ENCODE measurements around the gene WASHC2C. TPM values are rescaled to one million over a fixed set of nuclear protein-coding genes. Genes with fewer than 3 reads are reported as not detected.
"Not testable (repeated sequence)": the region's sequence is repeated elsewhere in the genome, so short reads cannot be mapped to it uniquely, and the experiment has no call there.

WASHC2C gene
- total RNA-seq, 2 experiments from 2014 or later: 39.4 to 42.9 TPM

DNA sequence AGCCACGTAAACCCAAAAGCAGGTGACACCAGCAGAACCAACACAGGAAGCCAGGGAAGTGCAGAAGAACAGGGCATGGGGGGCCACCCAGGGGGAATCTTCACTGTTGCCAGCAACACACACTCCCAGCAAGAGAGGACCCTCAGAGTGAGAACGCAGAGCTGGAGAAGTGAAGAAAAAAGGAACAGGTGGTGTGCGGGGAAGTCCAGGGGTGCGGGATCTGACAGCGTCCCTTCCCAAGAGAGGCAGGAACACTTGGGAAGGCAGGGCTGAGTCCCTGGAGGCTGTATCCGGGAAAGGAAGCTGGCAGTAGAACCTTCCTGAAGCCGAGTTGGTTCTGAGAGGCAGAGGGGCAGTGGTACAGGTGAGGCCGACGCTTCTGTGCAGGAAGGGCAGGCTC is 92.5 kb downstream of the WASHC2C start:
- Mint-ChIP-seq H3K27ac (no peak overlapping the region), H3K36me3 (ENCODE audit: low read depth) (no peaks in the 10 kb centered on the region), H3K9me3 (ENCODE audit: insufficient read depth) (no peaks in the 10 kb centered on the region), H3K4me3 (no peak overlapping the region), H3K27me3 (ENCODE audit: low read depth) (no peaks in the 10 kb centered on the region), H3K4me1 (ENCODE audit: low read depth) (peaks cover 5% of the 10 kb centered on the region)
- ATAC-seq: no peak
- ChIA-PET POLR2A (no interaction called here), CTCF (no interaction called here)
- no peak for DNase-seq

- H3K27ac Mint-ChIP-seq; H3K36me3 Mint-ChIP-seq (ENCODE audit: low read depth); ATAC-seq; CTCF ChIA-PET; DNase-seq; H3K4me3 Mint-ChIP-seq; H3K27me3 Mint-ChIP-seq (ENCODE audit: low read depth); POLR2A ChIA-PET; H3K9me3 Mint-ChIP-seq (ENCODE audit: insufficient read depth); H3K4me1 Mint-ChIP-seq (ENCODE audit: low read depth): not testable (repeated sequence)
Measured at GRCh38 chr10:45820107-45820830, 93.2 kb downstream of the WASHC2C start.

DNA sequence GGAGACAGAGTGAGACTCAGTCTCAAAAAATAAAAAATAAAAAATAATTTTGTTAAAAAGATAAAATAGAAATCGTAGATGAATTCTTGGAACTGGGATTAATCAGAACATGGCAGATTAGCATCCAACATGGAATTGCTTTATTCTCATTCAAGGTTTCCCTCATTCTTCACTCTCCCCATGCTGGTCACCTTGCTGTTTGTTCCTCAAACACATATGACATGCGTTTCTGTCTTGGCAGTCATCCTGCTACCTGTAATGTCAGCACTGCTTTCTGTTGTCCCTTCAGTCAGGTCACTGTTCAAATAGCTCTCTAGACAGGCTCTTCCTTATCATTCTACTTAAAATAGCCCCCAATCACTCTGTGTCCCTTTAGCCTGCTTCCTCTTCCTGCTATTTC is 95.9 kb downstream of the WASHC2C start:
- CTCF ChIA-PET; H3K36me3 Mint-ChIP-seq (ENCODE audit: low read depth); H3K4me3 Mint-ChIP-seq; ATAC-seq; H3K4me1 Mint-ChIP-seq (ENCODE audit: low read depth); H3K27me3 Mint-ChIP-seq (ENCODE audit: low read depth); POLR2A ChIA-PET; DNase-seq; H3K27ac Mint-ChIP-seq; H3K9me3 Mint-ChIP-seq (ENCODE audit: insufficient read depth): not testable (repeated sequence)

Other genes starting within 250 kb of the WASHC2C start
- 10 to 100 TPM; 23.2 to 23.3 TPM for gene ZFAND4, start 54.5 kb upstream of the WASHC2C start, total RNA-seq
- 10 to 100 TPM; 20.6 to 22.6 TPM for gene AGAP4, start 120.2 kb downstream of the WASHC2C start, total RNA-seq
- gene TIMM23, start 245.2 kb downstream of the WASHC2C start, total RNA-seq: 10 to 100 TPM; 61.3 to 61.9 TPM

Measured in activated CD8-positive, alpha-beta T cell treated with anti-CD3 and anti-CD28 coated beads, Interleukin-2, amount 10 ng/mL, durations not matched to agents 7 days and 5 days (primary cell).